Tibial nerve (tissue), 3 donors: ENCODE measurements around the gene ADAMTSL1.

Experiments
- CTCF ChIP-seq, 5 experiments: fragments of 200-600 bp in 3 of 5; fragments of 450-650 bp in 2 of 5; sonication (generic) in 3 of 5; IDR thresholded peaks; one replicate each; pipeline ENCODE4 v1.5.1; 2016 to 2019; ENCODE audit warnings: antibody characterized with exemption in 5 of 5, mild to moderate bottlenecking in 3 of 5, moderate library complexity in 2 of 5
- POLR2A ChIP-seq, 2 donors: fragments of 450-650 bp; IDR thresholded peaks; one replicate each; pipeline ENCODE4 v1.6.1; 2017; ENCODE audit warnings: antibody characterized with exemption in 2 of 2, mild to moderate bottlenecking in 2 of 2, moderate library complexity in 2 of 2

DNA sequence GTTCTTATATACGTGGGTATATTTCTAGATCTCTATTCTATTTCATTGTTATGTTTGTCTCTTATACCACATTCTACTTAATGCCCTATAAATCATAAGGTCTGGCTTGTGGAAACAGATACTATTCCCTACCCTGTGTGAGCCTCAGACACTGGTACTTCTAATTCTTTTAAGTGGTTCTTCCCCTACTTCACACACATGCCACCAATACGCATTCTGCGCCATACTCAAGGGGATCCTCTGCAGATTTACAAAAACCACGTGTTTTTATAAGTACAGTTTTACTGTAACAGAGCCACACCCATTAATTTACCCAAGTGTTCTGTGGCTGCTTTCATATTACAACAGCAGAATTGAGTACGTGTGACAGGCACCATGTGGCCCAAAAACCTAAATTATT, 363.4 kb downstream of the ADAMTSL1 start:
- no peak for TF ChIP-seq CTCF (IDR thresholded peaks at IDR 0.05)
- no peak for TF ChIP-seq POLR2A (IDR thresholded peaks at IDR 0.05)
